Muscle layer of colon (tissue), 2 donors: ENCODE measurements around the gene LYZL2.
"Not testable (repeated sequence)": the region's sequence is repeated elsewhere in the genome, so short reads cannot be mapped to it uniquely, and the experiment has no call there.

Experiments used
- H3K27ac ChIP-seq: one replicate; pipeline ENCODE4 v1.7.0; 2013; ENCODE audit warnings: low read depth, mild to moderate bottlenecking, low read length, moderate library complexity
- H3K27me3 ChIP-seq, 2 donors: one replicate each; pipeline ENCODE4 v1.7.0; 2013; ENCODE audit warnings: low read length in 2 of 2, mild to moderate bottlenecking in 2 of 2; ENCODE audit not compliant: insufficient read depth in 2 of 2, control insufficient read depth in 1 of 2
- H3K36me3 ChIP-seq: one replicate; pipeline ENCODE4 v1.7.0; 2013; ENCODE audit warnings: mild to moderate bottlenecking, low read length; ENCODE audit not compliant: insufficient read depth
- H3K4me1 ChIP-seq: one replicate; pipeline ENCODE4 v1.7.0; 2013; ENCODE audit warnings: mild to moderate bottlenecking, low read length; ENCODE audit not compliant: insufficient read depth
- H3K4me3 ChIP-seq, 2 donors: one replicate each; pipeline ENCODE4 v1.7.0; 2013; ENCODE audit warnings: low read length in 2 of 2, low read depth in 1 of 2, mild to moderate bottlenecking in 1 of 2, moderate library complexity in 1 of 2
- H3K9ac ChIP-seq: one replicate; pipeline ENCODE4 v1.7.0; 2013; ENCODE audit warnings: low read length
- H3K9me3 ChIP-seq: one replicate; pipeline ENCODE4 v1.7.0; 2013; ENCODE audit warnings: mild to moderate bottlenecking, low read length
- donor health status: abdominal sarcoma.
- donor health status: Adenocarcinoma of cecum.

LYZL2 gene

DNA sequence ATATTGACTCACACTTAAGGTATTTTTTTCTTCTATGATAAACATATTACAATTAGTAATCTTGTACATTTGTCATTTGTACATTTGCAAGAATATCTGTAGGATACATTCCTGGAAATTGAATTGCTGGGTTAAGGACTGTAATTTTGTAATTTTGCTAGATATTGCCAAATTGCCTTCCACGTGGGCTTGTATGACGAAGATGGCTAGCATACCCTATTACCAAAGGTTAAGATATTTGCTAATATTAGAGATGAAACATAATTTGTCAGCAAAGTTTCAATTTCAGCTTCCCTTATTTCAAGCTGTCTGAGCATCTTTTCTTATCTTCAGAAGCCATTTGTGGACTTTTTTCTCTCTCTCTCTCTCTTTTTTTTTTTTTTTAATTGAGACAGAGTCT is 1.0 kb upstream of the LYZL2 start:
- Histone ChIP-seq H3K27ac (no peak overlapping the region), H3K4me1 (peaks cover 5% of the 10 kb centered on the region)

DNA sequence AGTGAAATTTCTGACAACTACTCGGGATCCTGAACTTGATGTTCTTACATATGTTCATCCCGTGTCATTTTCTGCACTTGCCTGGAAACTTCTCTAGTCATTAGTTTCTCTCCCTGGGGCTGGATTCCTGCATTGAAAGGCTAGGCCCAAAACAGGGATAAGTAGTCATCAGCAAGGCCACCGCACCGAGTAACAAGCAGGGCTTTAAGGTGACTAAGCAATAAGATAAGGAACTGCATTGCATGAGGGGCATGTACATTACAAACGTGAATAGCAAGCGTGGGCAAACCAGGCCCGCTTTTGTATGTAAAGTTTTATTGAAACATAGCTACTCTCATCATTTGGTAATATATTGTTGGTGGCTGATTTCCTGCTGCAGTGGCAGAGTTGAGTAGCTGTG is 977 bp downstream of the LYZL2 start:
- not testable (repeated sequence) for H3K4me1 ChIP-seq, H3K9ac ChIP-seq, H3K27ac ChIP-seq, H3K9me3 ChIP-seq, H3K36me3 ChIP-seq, H3K27me3 ChIP-seq, H3K4me3 ChIP-seq

More for the DNA sequence above, 1.0 kb upstream of the LYZL2 start:
- no peaks in the 10 kb centered on the region for H3K36me3 ChIP-seq
- H3K9me3 ChIP-seq, result no peaks in the 10 kb centered on the region
- H3K27me3 ChIP-seq, result no peaks in the 10 kb centered on the region
- H3K9ac ChIP-seq, result no peak overlapping the region
- H3K4me3 ChIP-seq, result no peak overlapping the region

DNA sequence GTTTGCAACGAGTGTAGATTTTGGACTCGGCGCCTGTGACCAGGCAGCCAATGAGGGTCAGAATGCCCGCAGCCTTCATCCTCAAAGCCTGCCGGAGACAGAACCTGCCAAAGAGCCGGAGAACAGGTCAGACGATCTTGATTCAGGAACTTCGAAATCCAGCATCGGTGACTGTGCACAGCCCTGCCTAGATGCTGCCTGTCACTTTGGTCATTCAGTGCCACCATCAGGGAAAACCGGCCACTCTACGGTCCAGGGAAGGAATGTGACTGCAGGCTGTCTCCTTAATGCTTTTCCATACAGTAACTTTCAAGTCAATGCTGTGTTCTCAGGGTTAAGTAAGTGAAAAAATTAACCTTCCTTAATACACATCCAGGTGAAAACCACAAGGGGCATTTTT is 2.7 kb downstream of the LYZL2 start:
- H3K27me3 ChIP-seq, H3K4me3 ChIP-seq, H3K36me3 ChIP-seq, H3K27ac ChIP-seq, H3K9ac ChIP-seq, H3K4me1 ChIP-seq, H3K9me3 ChIP-seq: not testable (repeated sequence)

DNA sequence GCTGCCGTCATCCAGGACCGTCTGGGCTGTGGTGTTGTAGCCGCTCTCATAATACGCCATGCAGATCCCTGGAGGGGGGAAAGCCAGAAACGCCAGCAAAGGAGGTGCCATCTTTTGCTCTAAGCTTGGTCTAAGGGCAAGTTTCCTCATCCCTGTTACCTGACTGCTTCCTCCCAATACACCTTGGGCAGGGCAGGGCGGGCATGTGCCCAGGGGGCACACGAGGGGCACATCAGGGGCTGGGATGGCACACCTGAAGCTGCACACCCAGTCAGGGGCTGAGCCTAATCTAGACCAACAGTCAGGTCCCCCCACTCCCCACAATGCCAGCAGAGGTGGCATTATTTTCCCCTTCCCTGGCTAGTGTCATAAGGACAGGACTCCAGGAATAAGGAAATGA is 3.4 kb downstream of the LYZL2 start:
- not testable (repeated sequence) for H3K36me3 ChIP-seq, H3K9ac ChIP-seq, H3K9me3 ChIP-seq, H3K27me3 ChIP-seq, H3K4me3 ChIP-seq, H3K27ac ChIP-seq, H3K4me1 ChIP-seq

DNA sequence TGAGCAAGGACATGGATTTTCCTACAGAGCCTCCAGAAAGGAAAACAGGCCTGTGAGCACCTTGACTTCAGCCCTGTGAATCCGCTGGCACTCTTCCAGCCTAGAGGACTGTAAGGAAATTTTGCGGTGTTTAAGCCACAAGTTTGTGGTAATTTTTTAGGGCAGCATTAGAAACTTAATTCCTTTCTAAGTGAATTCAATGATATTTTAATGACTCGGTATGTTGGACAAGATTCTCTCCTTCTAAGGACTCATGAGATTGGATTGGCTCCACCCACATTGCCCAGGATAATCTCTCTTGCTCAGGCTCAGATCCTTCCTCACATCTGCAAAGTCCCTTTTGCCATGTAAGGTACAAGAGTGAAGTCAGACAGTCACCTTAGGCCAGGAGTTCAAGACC is 4.5 kb downstream of the LYZL2 start:
- no peak overlapping the region for H3K4me3 ChIP-seq
- no peaks in the 10 kb centered on the region for H3K27me3 ChIP-seq
- no peaks in the 10 kb centered on the region for H3K36me3 ChIP-seq
- H3K9ac ChIP-seq, result no peak overlapping the region
- H3K4me1 ChIP-seq, result no peaks in the 10 kb centered on the region
- H3K9me3 ChIP-seq, result no peaks in the 10 kb centered on the region
- no peak overlapping the region for H3K27ac ChIP-seq

DNA sequence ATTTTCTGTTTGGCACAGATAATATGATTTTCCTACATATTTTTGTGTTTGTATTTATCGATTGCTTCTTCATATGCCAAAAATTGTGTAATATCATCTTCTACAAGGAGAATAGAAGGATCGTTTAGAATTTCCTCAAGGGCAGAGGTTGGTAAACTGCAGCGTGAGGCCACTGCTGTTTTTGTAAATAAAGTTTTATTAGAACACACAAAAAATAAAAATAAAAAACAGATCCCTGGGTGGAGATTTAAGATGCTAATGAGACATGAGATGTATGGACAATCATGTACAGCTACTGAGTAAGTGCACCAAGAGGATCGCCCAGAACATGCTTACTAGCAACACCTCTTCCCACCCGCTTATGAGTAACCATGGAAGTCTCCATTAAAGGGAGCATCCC is 9.6 kb downstream of the LYZL2 start:
- Histone ChIP-seq H3K27me3 (no peaks in the 10 kb centered on the region), H3K27ac (no peak overlapping the region), H3K4me1 (no peaks in the 10 kb centered on the region), H3K4me3 (no peak overlapping the region), H3K9me3 (no peaks in the 10 kb centered on the region), H3K9ac (no peak overlapping the region), H3K36me3 (no peaks in the 10 kb centered on the region)

DNA sequence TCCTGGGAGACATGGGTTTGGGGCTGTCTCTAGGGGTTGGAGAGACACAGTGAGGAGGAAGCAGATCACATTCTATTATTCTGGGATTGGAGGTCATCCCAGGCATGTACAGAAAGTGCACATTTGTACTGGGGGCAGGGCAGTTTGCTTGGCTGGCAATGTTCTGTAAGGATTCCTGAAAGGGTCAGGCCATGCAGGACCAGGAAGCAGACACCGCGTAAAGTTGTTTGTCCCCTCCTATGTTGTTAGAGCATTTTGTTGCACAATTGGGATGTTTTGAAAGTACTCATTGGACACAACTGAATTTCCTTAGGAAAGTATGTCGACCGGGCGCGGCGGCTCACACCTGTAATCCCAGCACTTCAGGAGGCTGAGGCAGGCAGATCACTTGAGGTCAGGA is 12.5 kb downstream of the LYZL2 start:
- no peak overlapping the region for H3K4me3 ChIP-seq
- no peaks in the 10 kb centered on the region for H3K9me3 ChIP-seq
- H3K36me3 ChIP-seq, result no peaks in the 10 kb centered on the region
- no peak overlapping the region for H3K27ac ChIP-seq
- H3K4me1 ChIP-seq, result no peaks in the 10 kb centered on the region
- H3K27me3 ChIP-seq, result no peaks in the 10 kb centered on the region
- no peak overlapping the region for H3K9ac ChIP-seq

DNA sequence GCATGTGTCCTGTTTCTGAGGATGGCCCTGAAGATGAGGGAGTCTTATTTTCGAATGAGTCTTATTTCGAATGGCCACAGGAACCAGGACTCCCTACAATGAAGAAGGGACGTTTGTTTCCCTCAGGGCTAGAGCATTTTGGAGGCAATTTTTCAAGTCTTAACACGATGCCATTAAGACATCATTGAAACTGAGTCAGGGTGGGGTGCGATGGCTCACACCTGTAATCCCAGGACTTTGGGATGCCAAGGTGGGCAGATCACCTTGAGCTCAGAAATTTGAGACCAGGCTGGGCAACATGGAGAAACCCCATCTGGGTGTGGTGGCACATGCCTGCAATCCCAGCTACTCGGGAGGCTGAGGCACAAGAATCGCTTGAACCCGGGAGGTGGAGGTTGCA is 18.5 kb downstream of the LYZL2 start:
- H3K27me3 ChIP-seq, H3K9ac ChIP-seq, H3K36me3 ChIP-seq, H3K4me1 ChIP-seq, H3K27ac ChIP-seq, H3K9me3 ChIP-seq, H3K4me3 ChIP-seq: not testable (repeated sequence)

DNA sequence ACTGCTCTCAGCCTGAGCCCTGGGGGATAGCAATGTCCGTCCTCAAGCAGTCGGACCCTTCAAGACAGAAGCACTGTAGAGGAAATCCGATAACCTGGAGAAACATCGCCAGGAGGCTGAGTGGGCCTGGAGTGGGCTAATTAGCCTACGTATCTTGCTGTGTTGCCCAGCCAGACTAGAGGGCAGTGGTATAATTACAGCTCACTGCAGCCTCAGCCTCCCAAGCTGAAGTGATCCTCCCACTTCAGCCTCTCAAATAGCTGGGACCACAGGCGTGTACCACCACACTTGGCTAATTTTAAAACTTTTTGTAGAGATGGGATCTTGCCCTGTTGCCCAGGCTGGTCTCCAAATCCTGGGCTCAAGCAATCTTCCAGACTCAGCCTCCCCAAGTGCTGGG is 21.7 kb downstream of the LYZL2 start:
- H3K36me3 ChIP-seq, result no peaks in the 10 kb centered on the region
- H3K9ac ChIP-seq, result no peak overlapping the region
- H3K9me3 ChIP-seq, result no peaks in the 10 kb centered on the region
- H3K4me1 ChIP-seq, result no peaks in the 10 kb centered on the region
- no peaks in the 10 kb centered on the region for H3K27me3 ChIP-seq
- H3K4me3 ChIP-seq, result no peak overlapping the region
- no peak overlapping the region for H3K27ac ChIP-seq

DNA sequence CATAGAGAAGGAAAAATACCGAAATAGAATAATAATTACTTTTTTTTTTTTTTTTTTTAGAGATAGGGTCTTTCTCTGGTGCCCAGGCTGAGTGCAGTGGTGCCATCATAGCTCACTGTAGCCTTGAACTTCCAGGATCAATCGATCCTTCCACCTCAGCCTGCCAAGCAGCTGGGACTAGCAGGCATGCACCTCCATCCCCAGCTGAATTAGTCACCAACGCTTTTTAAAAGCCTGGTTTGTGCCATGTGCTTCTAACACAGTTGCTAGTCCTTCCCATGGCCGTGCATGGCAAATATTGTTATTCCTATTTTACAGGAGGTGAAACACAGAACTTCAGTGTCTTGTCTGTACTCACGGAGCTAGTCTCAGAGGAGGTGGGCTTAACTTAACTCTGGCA is 23.2 kb downstream of the LYZL2 start:
- H3K9ac ChIP-seq, result no peak overlapping the region
- no peaks in the 10 kb centered on the region for H3K27me3 ChIP-seq
- no peaks in the 10 kb centered on the region for H3K36me3 ChIP-seq
- H3K4me3 ChIP-seq, result no peak overlapping the region
- H3K4me1 ChIP-seq, result peaks cover 4% of the 10 kb centered on the region
- no peak overlapping the region for H3K27ac ChIP-seq
- no peaks in the 10 kb centered on the region for H3K9me3 ChIP-seq

DNA sequence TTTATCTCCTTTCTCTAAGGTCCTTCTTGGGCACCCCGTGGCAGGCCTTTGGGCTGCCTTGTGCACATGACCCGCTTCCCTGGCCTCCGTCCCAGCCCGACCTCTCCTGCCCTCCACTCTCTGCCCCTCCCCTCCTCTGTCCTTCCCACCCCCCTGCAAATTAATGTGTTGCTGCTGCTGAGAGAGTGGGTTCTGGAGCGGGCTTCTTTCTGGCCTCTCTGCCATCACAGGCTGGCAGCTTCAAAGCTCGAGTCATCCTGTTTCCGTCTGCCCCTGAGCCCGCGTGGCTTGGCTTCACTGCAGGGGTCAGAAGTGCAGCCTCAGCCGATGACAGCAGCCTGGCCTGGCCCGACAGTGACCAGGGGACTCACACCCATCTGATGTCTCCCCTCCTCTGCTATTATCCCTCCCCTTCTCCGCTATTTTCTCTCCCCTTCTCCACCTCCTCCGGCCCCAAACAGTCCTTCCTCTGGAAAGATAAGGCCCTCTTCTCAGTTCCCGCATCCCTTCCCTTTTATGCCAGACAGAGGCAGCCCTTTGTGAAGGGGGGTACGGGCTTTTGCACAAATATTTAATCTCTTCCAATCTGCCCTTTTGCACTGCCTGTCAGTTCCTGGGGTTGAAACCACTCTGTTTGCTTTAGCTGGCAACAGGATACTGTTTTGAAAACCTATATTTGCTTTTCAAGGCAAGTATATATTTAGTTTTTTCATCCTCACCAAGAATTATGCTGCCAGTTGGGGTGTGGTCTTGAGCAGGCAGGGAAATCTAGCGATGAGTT is 24.0 kb downstream of the LYZL2 start:
- not testable (repeated sequence) for H3K4me1 ChIP-seq, H3K36me3 ChIP-seq, H3K9ac ChIP-seq, H3K4me3 ChIP-seq, H3K9me3 ChIP-seq, H3K27me3 ChIP-seq, H3K27ac ChIP-seq

DNA sequence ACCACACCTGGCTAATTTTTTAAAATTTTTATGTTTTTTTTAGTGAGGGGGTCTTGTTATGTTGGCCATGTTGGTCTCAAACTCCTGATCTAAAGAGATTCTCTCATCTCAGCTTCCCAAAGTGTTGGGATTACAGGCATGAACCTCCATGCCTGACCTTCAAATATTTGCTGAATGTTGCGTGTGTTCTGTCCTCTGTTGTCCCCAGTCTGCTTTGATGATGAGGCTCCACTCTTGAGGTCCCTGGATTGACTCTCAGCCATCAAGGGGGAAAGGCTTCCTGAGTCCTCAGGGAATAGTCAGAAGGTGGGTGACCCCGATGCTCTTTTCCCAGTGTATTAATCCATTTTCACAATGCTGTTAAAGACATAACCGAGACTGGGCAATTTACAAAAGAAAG is 26.0 kb downstream of the LYZL2 start:
- H3K36me3 ChIP-seq, result no peaks in the 10 kb centered on the region
- H3K4me3 ChIP-seq, result no peak overlapping the region
- no peak overlapping the region for H3K9ac ChIP-seq
- H3K27ac ChIP-seq, result no peak overlapping the region
- no peaks in the 10 kb centered on the region for H3K9me3 ChIP-seq
- H3K27me3 ChIP-seq, result no peaks in the 10 kb centered on the region
- peaks cover 4% of the 10 kb centered on the region for H3K4me1 ChIP-seq
